Epithelial cell of esophagus (primary cell): Measurements from ENCODE around the gene IFNGR2.
"Not testable (repeated sequence)": the region's sequence is repeated elsewhere in the genome, so short reads cannot be mapped to it uniquely, and the experiment has no call there.

Source experiments
- DNase-seq: peaks from one replicate; pipeline ENCODE4 v3.0.0; 2010; ENCODE audit warnings: low read depth
- H3K4me3 ChIP-seq: 2 replicates; pipeline ENCODE4 v1.5.1; 2011; ENCODE audit warnings: mild to moderate bottlenecking, low read length, control low read depth
- TF ChIP-seq, protein P1 (sequence below): IDR thresholded peaks from 2 replicates; pipeline ENCODE4 v1.5.1; 2011; ENCODE audit warnings: low read depth, mild to moderate bottlenecking, low read length, control low read depth, inconsistent platforms; ENCODE audit not compliant: insufficient read depth; ENCODE audit errors: missing control alignments

The IFNGR2 gene

GRCh38 chr21:33402001-33402979 lies 923 bp upstream of the IFNGR2 start:
- TF ChIP-seq, protein P1, sequence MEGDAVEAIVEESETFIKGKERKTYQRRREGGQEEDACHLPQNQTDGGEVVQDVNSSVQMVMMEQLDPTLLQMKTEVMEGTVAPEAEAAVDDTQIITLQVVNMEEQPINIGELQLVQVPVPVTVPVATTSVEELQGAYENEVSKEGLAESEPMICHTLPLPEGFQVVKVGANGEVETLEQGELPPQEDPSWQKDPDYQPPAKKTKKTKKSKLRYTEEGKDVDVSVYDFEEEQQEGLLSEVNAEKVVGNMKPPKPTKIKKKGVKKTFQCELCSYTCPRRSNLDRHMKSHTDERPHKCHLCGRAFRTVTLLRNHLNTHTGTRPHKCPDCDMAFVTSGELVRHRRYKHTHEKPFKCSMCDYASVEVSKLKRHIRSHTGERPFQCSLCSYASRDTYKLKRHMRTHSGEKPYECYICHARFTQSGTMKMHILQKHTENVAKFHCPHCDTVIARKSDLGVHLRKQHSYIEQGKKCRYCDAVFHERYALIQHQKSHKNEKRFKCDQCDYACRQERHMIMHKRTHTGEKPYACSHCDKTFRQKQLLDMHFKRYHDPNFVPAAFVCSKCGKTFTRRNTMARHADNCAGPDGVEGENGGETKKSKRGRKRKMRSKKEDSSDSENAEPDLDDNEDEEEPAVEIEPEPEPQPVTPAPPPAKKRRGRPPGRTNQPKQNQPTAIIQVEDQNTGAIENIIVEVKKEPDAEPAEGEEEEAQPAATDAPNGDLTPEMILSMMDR = no peak
- peak overlapping the region; percentile 77 for H3K4me3 ChIP-seq
- DNase-seq = peak; percentile 84

DNA sequence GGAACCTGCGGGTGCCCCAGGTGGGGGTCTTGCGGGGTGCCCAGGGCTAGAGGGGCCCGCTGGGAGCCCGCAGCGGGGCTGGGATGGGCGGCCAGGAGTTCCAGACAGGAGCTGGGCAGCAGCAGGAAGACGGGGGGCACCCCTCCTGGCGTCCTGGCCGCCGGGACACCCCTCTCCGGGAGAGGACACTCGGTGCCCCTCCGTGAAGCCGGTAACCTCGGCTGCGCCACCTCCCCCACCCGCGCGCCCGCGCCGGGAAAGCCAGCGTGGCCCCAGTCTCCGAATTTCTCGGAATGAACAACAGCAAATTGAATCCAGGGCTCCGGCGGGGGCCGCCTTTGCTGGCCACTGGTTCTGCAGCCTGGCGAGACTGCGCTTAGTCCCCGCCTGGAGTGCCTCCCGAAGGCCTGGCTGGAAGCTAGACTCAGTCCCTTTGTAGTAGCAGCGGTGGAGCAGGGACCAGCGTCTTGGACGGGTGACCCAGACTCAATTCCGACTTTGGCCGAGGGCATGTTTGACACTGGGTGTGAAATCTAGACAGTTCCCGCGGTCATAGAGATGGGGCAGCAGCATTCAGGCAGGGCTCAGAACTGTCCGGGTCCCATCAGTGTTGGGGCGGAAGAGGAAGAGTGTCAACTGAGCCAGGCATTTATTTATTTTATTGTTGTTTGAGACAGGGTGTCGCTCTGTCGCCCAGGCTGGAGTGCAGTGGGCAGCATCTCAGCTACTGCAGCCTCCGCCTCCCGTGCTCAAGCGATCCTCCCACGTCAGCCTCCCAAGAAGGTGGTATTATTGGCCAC lies 773 bp downstream of the IFNGR2 start:
- peak; percentile 38 for DNase-seq
- TF ChIP-seq, protein P1 = no peak
- peak overlapping the region; percentile 77 for H3K4me3 ChIP-seq

GRCh38 chr21:33406493-33406892 lies 3.3 kb downstream of the IFNGR2 start:
- no peak overlapping the region for H3K4me3 ChIP-seq
- TF ChIP-seq, protein P1 = no peak
- DNase-seq = no peak

- DNase-seq = no peak
- TF ChIP-seq, protein P1 = no peak
Measured at GRCh38 chr21:33411949-33412430, 8.8 kb downstream of the IFNGR2 start.

GRCh38 chr21:33412439-33412831 lies 9.2 kb downstream of the IFNGR2 start:
- not testable (repeated sequence) for DNase-seq, H3K4me3 ChIP-seq

More at GRCh38 chr21:33411949-33412430, 8.8 kb downstream of the IFNGR2 start:
- H3K4me3 ChIP-seq = no peak overlapping the region

GRCh38 chr21:33412832-33413519 lies 9.8 kb downstream of the IFNGR2 start:
- H3K4me3 ChIP-seq = no peak overlapping the region
- TF ChIP-seq, protein P1 = no peak
- DNase-seq = no peak
